CD4-positive, alpha-beta T cell (primary cell): ENCODE data around the gene GDF9. TPM values are rescaled to one million over a fixed set of nuclear protein-coding genes. Genes with fewer than 3 reads are reported as not detected.

Source experiments
- ATAC-seq: fragments of 200-7000 bp; cut with Tn5 transposase; one replicate; pipeline ENCODE4 v1.10.0; 2022; ENCODE audit warnings: mild to moderate bottlenecking; ENCODE audit not compliant: poor library complexity
- CTCF ChIA-PET: fragments of 350-600 bp; sonication (Branson Sonifier 250); formaldehyde crosslinking; loops from one replicate; lab custom pipeline; 2021; ENCODE audit warnings: antibody characterized with exemption, inconsistent platforms; lab: Charles Lee
- POLR2A ChIA-PET: fragments of 350-600 bp; sonication (Branson Sonifier 250); formaldehyde crosslinking; loops from one replicate; lab custom pipeline; 2021; ENCODE audit warnings: antibody characterized with exemption, inconsistent platforms; lab: Charles Lee
- DNase-seq, 14 experiments: peaks; one replicate each; pipeline ENCODE4 v3.0.0-alpha.2; 2013 to 2020; ENCODE audit warnings: mixed read lengths in 2 of 14
- H3K27ac ChIP-seq, 2 donors: one replicate each; pipeline versions ENCODE4 v1.5.1 to v1.7.0; 2013; ENCODE audit warnings: low read length in 2 of 2, low read depth in 1 of 2, mild to moderate bottlenecking in 1 of 2
- H3K27me3 ChIP-seq, 2 experiments: 1 replicate in 1 of 2; 2 replicates in 1 of 2; pipeline versions ENCODE4 v1.6.1 to v1.7.0; 2013; ENCODE audit warnings: low read length in 2 of 2, control low read depth in 1 of 2, mild to moderate bottlenecking in 1 of 2, moderate library complexity in 1 of 2; ENCODE audit not compliant: insufficient read depth in 2 of 2, control insufficient read depth in 1 of 2
- H3K36me3 ChIP-seq: one replicate; pipeline ENCODE4 v1.6.1; 2013; ENCODE audit warnings: low read length, control low read depth; ENCODE audit not compliant: insufficient read depth
- H3K4me1 ChIP-seq: one replicate; pipeline ENCODE4 v1.6.1; 2013; ENCODE audit warnings: low read length, control low read depth; ENCODE audit not compliant: insufficient read depth
- H3K4me3 ChIP-seq: one replicate; pipeline ENCODE4 v1.5.1; 2013; ENCODE audit warnings: mild to moderate bottlenecking, low read length, moderate library complexity
- H3K9me3 ChIP-seq, 2 experiments: 1 replicate in 1 of 2; 2 replicates in 1 of 2; pipeline versions ENCODE4 v1.6.1 to v1.7.0; 2013; ENCODE audit warnings: low read length in 2 of 2, mild to moderate bottlenecking in 2 of 2, control low read depth in 1 of 2, moderate library complexity in 1 of 2; ENCODE audit not compliant: control insufficient read depth in 1 of 2, insufficient read depth in 1 of 2
- H3K27ac Mint-ChIP-seq: one replicate; pipeline ENCODE4 v1.8.0; 2020; ENCODE audit warnings: mixed read lengths
- H3K27me3 Mint-ChIP-seq: one replicate; pipeline ENCODE4 v1.8.0; 2021; ENCODE audit warnings: mixed read lengths
- H3K36me3 Mint-ChIP-seq: one replicate; pipeline ENCODE4 v1.8.0; 2021; ENCODE audit warnings: low read depth, mixed read lengths
- H3K4me1 Mint-ChIP-seq: one replicate; pipeline ENCODE4 v1.8.0; 2021; ENCODE audit warnings: low read depth, mixed read lengths
- H3K4me3 Mint-ChIP-seq: one replicate; pipeline ENCODE4 v1.8.0; 2020; ENCODE audit warnings: mild to moderate bottlenecking, mixed read lengths
- H3K9me3 Mint-ChIP-seq: one replicate; pipeline ENCODE4 v1.8.0; 2020; ENCODE audit warnings: mixed read lengths
- CTCF ChIP-seq: fragments of 200-600 bp; IDR thresholded peaks from one replicate; pipeline ENCODE4 v1.8.0; 2022; ENCODE audit warnings: antibody characterized with exemption, mild to moderate bottlenecking
- intact Hi-C, 2 experiments: fragments of 100-400 bp; cut with DNase I in 1 of 2; cut with micrococcal nuclease in 1 of 2; formaldehyde crosslinking; loops; one replicate each; pipeline versions ENCODE4 v1.15.1 to v1.9.0; 2023 to 2025; cut with DNase I, micrococcal nuclease
- total RNA-seq, 174 experiments: library from RNA in 2 of 174; stranded (reverse) in 2 of 174; gene quantifications; one replicate each; pipeline ENCODE4 v1.2.3 and lab custom pipeline; 2021 to 2026

The GDF9 gene
- total RNA-seq, 2 experiments from 2014 or later, result 0.91 to 1.6 TPM

GRCh38 chr5:132883261-132883834 lies 17.1 kb upstream of the GDF9 start:
- Mint-ChIP-seq H3K4me3 (no peak overlapping the region), H3K27me3 (no peaks in the 10 kb centered on the region), H3K4me1 (no peaks in the 10 kb centered on the region), H3K36me3 (peaks cover 93% of the 10 kb centered on the region), H3K9me3 (no peaks in the 10 kb centered on the region), H3K27ac (peak overlapping the region; percentile 0)
- POLR2A ChIA-PET, result interaction anchor here (1.0 kb wide), 1 partner anchor 22 kb away, joined by 3 read pairs; no protein-coding TSS in a partner anchor
- H3K36me3 ChIP-seq, result peaks cover 82% of the 10 kb centered on the region
- H3K27me3 ChIP-seq, result no peaks in the 10 kb centered on the region
- TF ChIP-seq CTCF, result peak; percentile 48
- DNase-seq, result peak in 5 of 14 experiments; percentile 7 to 73 (median 54)
- H3K4me3 ChIP-seq, result no peak overlapping the region
- H3K27ac ChIP-seq, result no peak overlapping the region
- intact Hi-C loops, result loop anchor here (1.0 to 5.0 kb wide), 3 partner anchors 51 to 496 kb away; partner anchors contain the start of gene SHROOM1 (in 2 of the 2)
- H3K9me3 ChIP-seq, result no peaks in the 10 kb centered on the region
- H3K4me1 ChIP-seq, result no peaks in the 10 kb centered on the region
- peak; percentile 83 for ATAC-seq
- CTCF ChIA-PET, result interaction anchor here (0.8 to 2.1 kb wide), 6 partner anchors 9 to 65 kb away, joined by 3 to 13 read pairs (median 6); partner anchors contain the start of genes GDF9, SHROOM1 and UQCRQ

GRCh38 chr5:132877938-132878337 lies 11.7 kb upstream of the GDF9 start:
- peaks cover 65% of the 10 kb centered on the region for H3K36me3 Mint-ChIP-seq
- Histone ChIP-seq H3K27me3 (no peaks in the 10 kb centered on the region), H3K36me3 (peaks cover 60% of the 10 kb centered on the region), H3K27ac (no peak overlapping the region), H3K9me3 (no peaks in the 10 kb centered on the region), H3K4me3 (no peak overlapping the region), H3K4me1 (no peaks in the 10 kb centered on the region)
- peak overlapping the region; percentile 20 for H3K27ac Mint-ChIP-seq
- no peak for DNase-seq
- H3K4me1 Mint-ChIP-seq, result no peaks in the 10 kb centered on the region
- ChIA-PET CTCF (no interaction called here), POLR2A (interaction anchor here (1.7 kb wide), 1 partner anchor 86 kb away, joined by 4 read pairs; the partner anchor contains the start of gene AFF4)
- no peak for TF ChIP-seq CTCF
- ATAC-seq, result no peak
- intact Hi-C loops, result no loop called here
- H3K4me3 Mint-ChIP-seq, result no peak overlapping the region
- no peaks in the 10 kb centered on the region for H3K27me3 Mint-ChIP-seq
- H3K9me3 Mint-ChIP-seq, result no peaks in the 10 kb centered on the region

- intact Hi-C loops, result no loop called here
- TF ChIP-seq CTCF, result no peak
- Mint-ChIP-seq H3K27ac (no peak overlapping the region), H3K27me3 (no peaks in the 10 kb centered on the region), H3K36me3 (peaks cover 65% of the 10 kb centered on the region), H3K4me1 (no peaks in the 10 kb centered on the region), H3K9me3 (no peaks in the 10 kb centered on the region), H3K4me3 (no peak overlapping the region)
- ATAC-seq, result no peak
- no peak for DNase-seq
- Histone ChIP-seq H3K9me3 (no peaks in the 10 kb centered on the region), H3K27ac (no peak overlapping the region), H3K4me1 (no peaks in the 10 kb centered on the region), H3K4me3 (no peak overlapping the region), H3K27me3 (no peaks in the 10 kb centered on the region), H3K36me3 (peaks cover 57% of the 10 kb centered on the region)
- POLR2A ChIA-PET, result interaction anchor here (1.7 kb wide), 1 partner anchor 86 kb away, joined by 4 read pairs; the partner anchor contains the start of gene AFF4
- CTCF ChIA-PET, result no interaction called here
Observed at GRCh38 chr5:132877466-132877865, 11.2 kb upstream of the GDF9 start.
